ENCODE results near the gene HLA-F. TPM values are rescaled to one million over a fixed set of nuclear protein-coding genes. Genes with fewer than 3 reads are reported as not detected.

Gene HLA-F
- total RNA-seq, 1 donor: 30.4 TPM

DNA sequence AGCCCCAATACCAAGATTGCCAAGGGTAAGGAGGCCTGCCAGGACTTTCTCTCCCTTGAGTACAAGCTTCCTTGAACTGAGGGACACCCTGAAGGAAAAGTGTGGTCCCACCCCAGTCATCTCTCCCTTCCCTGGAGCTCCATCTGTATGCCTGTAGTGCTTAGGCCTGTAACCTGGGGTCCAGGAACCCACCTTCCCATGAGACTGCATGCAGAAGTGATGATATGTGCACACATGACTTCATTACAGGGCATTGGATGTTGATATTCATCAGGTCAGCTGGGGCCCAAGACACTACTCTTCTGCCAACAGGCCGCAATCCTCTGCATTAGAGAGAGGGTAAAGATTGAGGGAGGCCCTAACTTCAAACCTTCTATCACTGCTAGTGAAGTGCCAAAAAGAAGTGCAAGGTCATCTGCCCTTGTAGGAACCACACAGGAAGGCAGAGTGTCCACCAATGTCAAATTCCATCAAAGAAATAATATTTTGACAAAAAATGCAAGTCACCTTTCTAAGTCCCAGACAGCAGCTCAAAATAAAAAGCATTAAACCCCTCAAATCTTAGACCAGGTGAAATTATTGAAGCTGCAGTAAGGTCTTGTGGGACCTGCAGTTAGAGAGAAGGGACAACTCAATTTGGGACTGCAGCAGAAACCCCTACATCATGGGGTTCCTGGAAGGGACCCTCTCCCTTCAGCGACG is 5.1 kb downstream of the HLA-F start:
- Histone ChIP-seq H3K27ac (ENCODE audit: low read depth, low read length) (no peak overlapping the region), H3K4me2 (ENCODE audit: insufficient read depth, low read length) (no peak overlapping the region), H3K27me3 (ENCODE audit: insufficient read depth, low read length) (no peaks in the 10 kb centered on the region), H3K79me2 (ENCODE audit: insufficient read depth, low read length) (no peaks in the 10 kb centered on the region), H4K20me1 (ENCODE audit: insufficient read depth, low read length) (peaks cover 6% of the 10 kb centered on the region), H3K36me3 (ENCODE audit: insufficient read depth, low read length) (no peaks in the 10 kb centered on the region), H3K9me3 (ENCODE audit: low read depth, low read length) (no peaks in the 10 kb centered on the region), H3K4me1 (ENCODE audit: insufficient read depth, low read length) (no peaks in the 10 kb centered on the region), H2AFZ (ENCODE audit: low read length) (no peak overlapping the region), H3K4me3 (ENCODE audit: insufficient read depth, low read length) (no peak overlapping the region)
- no peak for TF ChIP-seq CTCF (IDR thresholded peaks at IDR 0.05; ENCODE audit: extremely low read depth, low read depth, low read length)
- DNase-seq (ENCODE audit: insufficient read length, low spot score, missing footprints): no peak

DNA sequence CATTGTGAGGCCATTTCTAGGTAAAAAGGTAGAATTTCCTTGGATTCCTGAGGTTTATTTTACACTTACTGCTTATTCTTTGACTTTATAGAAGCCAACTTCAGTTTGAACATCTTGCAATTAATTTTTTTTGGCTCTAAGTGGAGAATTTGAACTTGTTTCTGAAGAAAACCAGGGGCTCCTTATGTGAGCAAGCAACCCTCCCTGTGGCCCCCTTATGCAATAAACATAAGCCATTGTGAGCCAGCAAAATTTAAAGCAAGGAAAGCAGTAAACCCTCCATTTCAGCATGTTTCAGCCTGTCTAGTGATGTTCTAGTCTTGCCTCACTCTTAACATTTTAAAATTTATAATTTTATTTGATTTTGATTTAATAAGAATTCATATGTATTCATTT is 5.6 kb downstream of the HLA-F start:
- H2AFZ ChIP-seq (ENCODE audit: low read length): no peak overlapping the region
- no peak overlapping the region for H3K4me3 ChIP-seq (ENCODE audit: insufficient read depth, low read length)
- H3K27ac ChIP-seq (ENCODE audit: low read depth, low read length): no peak overlapping the region
- no peaks in the 10 kb centered on the region for H3K79me2 ChIP-seq (ENCODE audit: insufficient read depth, low read length)
- H4K20me1 ChIP-seq (ENCODE audit: insufficient read depth, low read length): peaks cover 6% of the 10 kb centered on the region
- no peaks in the 10 kb centered on the region for H3K4me1 ChIP-seq (ENCODE audit: insufficient read depth, low read length)
- no peaks in the 10 kb centered on the region for H3K36me3 ChIP-seq (ENCODE audit: insufficient read depth, low read length)
- no peaks in the 10 kb centered on the region for H3K9me3 ChIP-seq (ENCODE audit: low read depth, low read length)
- no peaks in the 10 kb centered on the region for H3K27me3 ChIP-seq (ENCODE audit: insufficient read depth, low read length)
- H3K4me2 ChIP-seq (ENCODE audit: insufficient read depth, low read length): no peak overlapping the region
- no peak for TF ChIP-seq CTCF (IDR thresholded peaks at IDR 0.05; ENCODE audit: extremely low read depth, low read depth, low read length)
- DNase-seq (ENCODE audit: insufficient read length, low spot score, missing footprints): no peak

DNA sequence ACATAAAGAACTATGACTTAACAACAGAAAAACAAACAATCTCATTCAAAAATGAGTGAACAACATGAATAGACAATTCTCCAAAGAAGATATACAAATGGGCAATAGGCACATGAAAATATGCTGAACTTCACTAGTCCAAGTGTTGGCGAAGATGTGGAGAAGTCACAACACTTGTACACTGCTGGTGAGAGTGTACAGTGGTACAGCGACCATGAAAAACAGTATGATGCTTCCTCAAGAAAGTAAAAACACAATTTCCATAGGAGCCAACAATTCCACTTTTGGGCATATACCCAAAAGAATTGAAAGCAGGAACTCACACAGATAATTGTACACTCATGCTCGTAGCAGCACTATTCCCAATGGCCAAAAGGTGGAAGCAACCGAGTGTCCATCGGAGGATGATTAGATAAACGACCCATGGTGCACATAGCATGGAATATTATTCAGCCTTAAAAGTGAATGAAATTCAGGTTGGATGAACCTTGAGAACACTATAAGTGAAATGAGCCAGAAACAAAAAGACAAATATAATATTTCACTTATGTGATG is 6.6 kb downstream of the HLA-F start:
- Histone ChIP-seq H3K4me1 (ENCODE audit: insufficient read depth, low read length) (no peaks in the 10 kb centered on the region), H3K27ac (ENCODE audit: low read depth, low read length) (no peak overlapping the region), H4K20me1 (ENCODE audit: insufficient read depth, low read length) (no peaks in the 10 kb centered on the region), H3K36me3 (ENCODE audit: insufficient read depth, low read length) (no peaks in the 10 kb centered on the region), H3K79me2 (ENCODE audit: insufficient read depth, low read length) (no peaks in the 10 kb centered on the region), H3K4me3 (ENCODE audit: insufficient read depth, low read length) (no peak overlapping the region), H3K4me2 (ENCODE audit: insufficient read depth, low read length) (no peak overlapping the region), H3K9me3 (ENCODE audit: low read depth, low read length) (no peaks in the 10 kb centered on the region), H2AFZ (ENCODE audit: low read length) (no peak overlapping the region), H3K27me3 (ENCODE audit: insufficient read depth, low read length) (no peaks in the 10 kb centered on the region)
- no peak for TF ChIP-seq CTCF (IDR thresholded peaks at IDR 0.05; ENCODE audit: extremely low read depth, low read depth, low read length)
- DNase-seq (ENCODE audit: insufficient read length, low spot score, missing footprints): no peak

GRCh38 chr6:29730575-29731126 is 7.4 kb downstream of the HLA-F start:
- no peaks in the 10 kb centered on the region for H3K36me3 ChIP-seq (ENCODE audit: insufficient read depth, low read length)
- no peaks in the 10 kb centered on the region for H4K20me1 ChIP-seq (ENCODE audit: insufficient read depth, low read length)
- no peak for TF ChIP-seq CTCF (IDR thresholded peaks at IDR 0.05; ENCODE audit: extremely low read depth, low read depth, low read length)
- no peak overlapping the region for H2AFZ ChIP-seq (ENCODE audit: low read length)
- no peak overlapping the region for H3K27ac ChIP-seq (ENCODE audit: low read depth, low read length)
- H3K4me2 ChIP-seq (ENCODE audit: insufficient read depth, low read length): no peak overlapping the region
- H3K9me3 ChIP-seq (ENCODE audit: low read depth, low read length): no peaks in the 10 kb centered on the region
- no peaks in the 10 kb centered on the region for H3K27me3 ChIP-seq (ENCODE audit: insufficient read depth, low read length)
- H3K79me2 ChIP-seq (ENCODE audit: insufficient read depth, low read length): no peaks in the 10 kb centered on the region
- no peak overlapping the region for H3K4me3 ChIP-seq (ENCODE audit: insufficient read depth, low read length)
- H3K4me1 ChIP-seq (ENCODE audit: insufficient read depth, low read length): no peaks in the 10 kb centered on the region
- no peak for DNase-seq (ENCODE audit: insufficient read length, low spot score, missing footprints)

All from osteoblast (primary cell).